ENCODE data around the gene SOCS7. TPM values are rescaled to one million over a fixed set of nuclear protein-coding genes. Genes with fewer than 3 reads are reported as not detected.
"Not testable (repeated sequence)": the region's sequence is repeated elsewhere in the genome, so short reads cannot be mapped to it uniquely, and the experiment has no call there.

Gene SOCS7
- total RNA-seq, 5 donors from 2014 or later (not counting 1 experiment from before 2014, with no cell fraction given) = 18.9 to 24.5 (median 20.7) TPM

GRCh38 chr17:38437313-38437712, 85.7 kb downstream of the SOCS7 start:
- no CpG with 5 or more reads among the region's 1 CpG for WGBS (ENCODE audit: insufficient coverage)
- H3K27ac ChIP-seq (ENCODE audit: low read length); DNase-seq; H3K27ac Mint-ChIP-seq; H3K4me3 ChIP-seq (ENCODE audit: control insufficient read depth in 1 of 2, extremely low read depth in 1 of 2, low read length in 1 of 2); ATAC-seq (replicated peaks in 1 of 4); H3K4me1 Mint-ChIP-seq; H3K27me3 Mint-ChIP-seq; CTCF ChIA-PET; H3K36me3 ChIP-seq (ENCODE audit: control insufficient read depth in 2 of 2, extremely low read depth in 1 of 2, insufficient read depth in 1 of 2, low read length in 1 of 2); H3K36me3 Mint-ChIP-seq; H3K4me1 ChIP-seq (ENCODE audit: control insufficient read depth in 1 of 2, extremely low read depth in 1 of 2, insufficient read depth in 2 of 2, low read length in 2 of 2); H3K4me3 Mint-ChIP-seq; H3K9me3 Mint-ChIP-seq; H3K9me3 ChIP-seq: not testable (repeated sequence)
- POLR2A ChIA-PET = interaction anchor here in 1 of 2 donors (0.6 to 0.7 kb wide), 2 partner anchors 43 to 88 kb away, joined by 4 to 8 read pairs; no protein-coding TSS in a partner anchor
- H3K27me3 ChIP-seq (replicated peaks in 1 of 2; ENCODE audit: control insufficient read depth in 2 of 2, extremely low read depth in 1 of 2, insufficient read depth in 2 of 2, low read length in 1 of 2) = peaks cover 0 to 19% of the 10 kb centered on the region in 2 experiments

GRCh38 chr17:38439436-38439835, 87.8 kb downstream of the SOCS7 start:
- Mint-ChIP-seq H3K27ac (no peak overlapping the region), H3K9me3 (no peaks in the 10 kb centered on the region), H3K36me3 (no peaks in the 10 kb centered on the region), H3K4me1 (peaks cover 3 to 10% (median 5%) of the 10 kb centered on the region in 3 donors), H3K4me3 (no peak overlapping the region), H3K27me3 (peaks cover 0 to 14% of the 10 kb centered on the region in 2 donors)
- Histone ChIP-seq H3K27me3 (replicated peaks in 1 of 2; ENCODE audit: control insufficient read depth in 2 of 2, extremely low read depth in 1 of 2, insufficient read depth in 2 of 2, low read length in 1 of 2) (peaks cover 0 to 34% of the 10 kb centered on the region in 2 experiments), H3K4me1 (ENCODE audit: control insufficient read depth in 1 of 2, extremely low read depth in 1 of 2, insufficient read depth in 2 of 2, low read length in 2 of 2) (peaks cover 0 to 10% of the 10 kb centered on the region in 2 experiments), H3K27ac (ENCODE audit: low read length) (no peak overlapping the region), H3K9me3 (no peaks in the 10 kb centered on the region), H3K36me3 (ENCODE audit: control insufficient read depth in 2 of 2, extremely low read depth in 1 of 2, insufficient read depth in 1 of 2, low read length in 1 of 2) (no peaks in the 10 kb centered on the region), H3K4me3 (ENCODE audit: control insufficient read depth in 1 of 2, extremely low read depth in 1 of 2, low read length in 1 of 2) (no peak overlapping the region)
- DNase-seq (no peak), ATAC-seq (replicated peaks in 1 of 4) (no peak)
- WGBS (ENCODE audit: insufficient coverage) = no CpG with 5 or more reads among the region's 5 CpGs
- ChIA-PET POLR2A (no interaction called here), CTCF (interaction anchor here in 1 of 2 donors (0.6 kb wide), 1 partner anchor 42 kb away, joined by 3 read pairs; no protein-coding TSS in a partner anchor)

GRCh38 chr17:38440614-38441397, 89.2 kb downstream of the SOCS7 start:
- H3K4me3 Mint-ChIP-seq = no peak overlapping the region
- ATAC-seq (replicated peaks in 1 of 4) (no peak), DNase-seq (no peak)
- Histone ChIP-seq H3K36me3 (ENCODE audit: control insufficient read depth in 2 of 2, extremely low read depth in 1 of 2, insufficient read depth in 1 of 2, low read length in 1 of 2) (no peaks in the 10 kb centered on the region), H3K9me3 (no peaks in the 10 kb centered on the region), H3K4me3 (ENCODE audit: control insufficient read depth in 1 of 2, extremely low read depth in 1 of 2, low read length in 1 of 2) (no peak overlapping the region), H3K27me3 (replicated peaks in 1 of 2; ENCODE audit: control insufficient read depth in 2 of 2, extremely low read depth in 1 of 2, insufficient read depth in 2 of 2, low read length in 1 of 2) (peaks cover 0 to 35% of the 10 kb centered on the region in 2 experiments), H3K27ac (ENCODE audit: low read length) (no peak overlapping the region), H3K4me1 (ENCODE audit: control insufficient read depth in 1 of 2, extremely low read depth in 1 of 2, insufficient read depth in 2 of 2, low read length in 2 of 2) (peaks cover 0 to 10% of the 10 kb centered on the region in 2 experiments)
- 82% methylated on average over 16 of the region's 16 CpGs for WGBS (ENCODE audit: insufficient coverage)
- H3K27ac Mint-ChIP-seq = no peak overlapping the region
- H3K27me3 Mint-ChIP-seq = peaks cover 0 to 14% of the 10 kb centered on the region in 2 donors
- no peaks in the 10 kb centered on the region for H3K36me3 Mint-ChIP-seq
- ChIA-PET POLR2A (no interaction called here), CTCF (interaction anchor here (0.5 to 1.1 kb wide), 3 partner anchors 8 to 18 kb away, joined by 3 to 4 read pairs (median 3); no protein-coding TSS in a partner anchor)
- H3K9me3 Mint-ChIP-seq = no peaks in the 10 kb centered on the region
- H3K4me1 Mint-ChIP-seq = peaks cover 3 to 10% (median 5%) of the 10 kb centered on the region in 3 donors

GRCh38 chr17:38441429-38442061, 89.9 kb downstream of the SOCS7 start:
- H3K4me3 Mint-ChIP-seq = no peak overlapping the region
- ATAC-seq (replicated peaks in 1 of 4) (no peak), DNase-seq (no peak)
- no peaks in the 10 kb centered on the region for H3K36me3 Mint-ChIP-seq
- Histone ChIP-seq H3K4me1 (ENCODE audit: control insufficient read depth in 1 of 2, extremely low read depth in 1 of 2, insufficient read depth in 2 of 2, low read length in 2 of 2) (peaks cover 0 to 10% of the 10 kb centered on the region in 2 experiments), H3K27me3 (replicated peaks in 1 of 2; ENCODE audit: control insufficient read depth in 2 of 2, extremely low read depth in 1 of 2, insufficient read depth in 2 of 2, low read length in 1 of 2) (peaks cover 0 to 35% of the 10 kb centered on the region in 2 experiments), H3K9me3 (no peaks in the 10 kb centered on the region), H3K27ac (ENCODE audit: low read length) (no peak overlapping the region), H3K36me3 (ENCODE audit: control insufficient read depth in 2 of 2, extremely low read depth in 1 of 2, insufficient read depth in 1 of 2, low read length in 1 of 2) (no peaks in the 10 kb centered on the region), H3K4me3 (ENCODE audit: control insufficient read depth in 1 of 2, extremely low read depth in 1 of 2, low read length in 1 of 2) (no peak overlapping the region)
- CTCF ChIA-PET = interaction anchor here (0.5 to 1.1 kb wide), 2 partner anchors 9 to 14 kb away, joined by 3 to 4 read pairs; no protein-coding TSS in a partner anchor
- H3K27ac Mint-ChIP-seq = no peak overlapping the region
- peaks cover 0 to 14% of the 10 kb centered on the region in 2 donors for H3K27me3 Mint-ChIP-seq
- H3K9me3 Mint-ChIP-seq = no peaks in the 10 kb centered on the region
- 66% methylated on average over 6 of the region's 9 CpGs for WGBS (ENCODE audit: insufficient coverage)
- POLR2A ChIA-PET = no interaction called here
- peaks cover 3 to 10% (median 5%) of the 10 kb centered on the region in 3 donors for H3K4me1 Mint-ChIP-seq

- H3K27me3 ChIP-seq (replicated peaks in 1 of 2; ENCODE audit: control insufficient read depth in 2 of 2, extremely low read depth in 1 of 2, insufficient read depth in 2 of 2, low read length in 1 of 2) = peaks cover 0 to 37% of the 10 kb centered on the region in 2 experiments
- ChIA-PET POLR2A (no interaction called here), CTCF (no interaction called here)
- no peaks in the 10 kb centered on the region for H3K36me3 ChIP-seq (ENCODE audit: control insufficient read depth in 2 of 2, extremely low read depth in 1 of 2, insufficient read depth in 1 of 2, low read length in 1 of 2)
- no peak for ATAC-seq (replicated peaks in 1 of 4)
- 83% methylated on average over 3 of the region's 4 CpGs for WGBS (ENCODE audit: insufficient coverage)
- Mint-ChIP-seq H3K36me3 (no peaks in the 10 kb centered on the region), H3K9me3 (no peaks in the 10 kb centered on the region), H3K27ac (peak overlapping the region in 1 of 2 donors; percentile 5), H3K4me1 (peaks cover 3 to 10% (median 5%) of the 10 kb centered on the region in 3 donors), H3K27me3 (peaks cover 0 to 14% of the 10 kb centered on the region in 2 donors), H3K4me3 (no peak overlapping the region)
- H3K27ac ChIP-seq (ENCODE audit: low read length) = no peak overlapping the region
- H3K9me3 ChIP-seq = no peaks in the 10 kb centered on the region
- DNase-seq = no peak
- no peak overlapping the region for H3K4me3 ChIP-seq (ENCODE audit: control insufficient read depth in 1 of 2, extremely low read depth in 1 of 2, low read length in 1 of 2)
- peaks cover 0 to 10% of the 10 kb centered on the region in 2 experiments for H3K4me1 ChIP-seq (ENCODE audit: control insufficient read depth in 1 of 2, extremely low read depth in 1 of 2, insufficient read depth in 2 of 2, low read length in 2 of 2)
Observed at GRCh38 chr17:38442548-38442947, 90.9 kb downstream of the SOCS7 start.

GRCh38 chr17:38443356-38444031, 91.8 kb downstream of the SOCS7 start:
- peaks cover 0 to 14% of the 10 kb centered on the region in 2 donors for H3K27me3 Mint-ChIP-seq

More at GRCh38 chr17:38443356-38444031, 91.8 kb downstream of the SOCS7 start:
- Mint-ChIP-seq H3K36me3 (no peaks in the 10 kb centered on the region), H3K4me3 (peak overlapping the region in 1 of 3 donors; percentile 44), H3K27ac (no peak overlapping the region), H3K9me3 (no peaks in the 10 kb centered on the region), H3K4me1 (peaks cover 3 to 10% (median 5%) of the 10 kb centered on the region in 3 donors)
- Histone ChIP-seq H3K36me3 (ENCODE audit: control insufficient read depth in 2 of 2, extremely low read depth in 1 of 2, insufficient read depth in 1 of 2, low read length in 1 of 2) (no peaks in the 10 kb centered on the region), H3K27ac (ENCODE audit: low read length) (no peak overlapping the region), H3K9me3 (no peaks in the 10 kb centered on the region), H3K27me3 (replicated peaks in 1 of 2; ENCODE audit: control insufficient read depth in 2 of 2, extremely low read depth in 1 of 2, insufficient read depth in 2 of 2, low read length in 1 of 2) (peaks cover 0 to 39% of the 10 kb centered on the region in 2 experiments), H3K4me3 (ENCODE audit: control insufficient read depth in 1 of 2, extremely low read depth in 1 of 2, low read length in 1 of 2) (no peak overlapping the region), H3K4me1 (ENCODE audit: control insufficient read depth in 1 of 2, extremely low read depth in 1 of 2, insufficient read depth in 2 of 2, low read length in 2 of 2) (peaks cover 0 to 10% of the 10 kb centered on the region in 2 experiments)
- ATAC-seq (replicated peaks in 1 of 4) (peak; percentile 40 to 65 (median 50)), DNase-seq (peak in 3 of 35 experiments; percentile 7 to 34 (median 18))
- ChIA-PET CTCF (interaction anchor here in 1 of 2 donors (0.8 kb wide), 1 partner anchor 9 kb away, joined by 3 read pairs; no protein-coding TSS in a partner anchor), POLR2A (no interaction called here)
- WGBS (ENCODE audit: insufficient coverage) = 34% methylated on average over 6 of the region's 7 CpGs

All from T-cell (primary cell).